ENCODE data around the gene DLG2.

GRCh38 chr11:84914511-84914910, 712.6 kb downstream of the DLG2 start:
- no peak for TF ChIP-seq CTCF (IDR thresholded peaks at IDR 0.05)
- no peak for TF ChIP-seq POLR2A (IDR thresholded peaks at IDR 0.05)
